SK-N-SH treated with all-trans-retinoic acid at 6 μM for 48 hours (cell line): Measurements from ENCODE around the gene HSD17B14.

ENCODE experiments used
- CSDC2 ChIP-seq: fragments of 250-450 bp; sonication (Bioruptor Pico); IDR thresholded peaks from 2 replicates; pipeline ENCODE4 v1.5.0; 2020; ENCODE audit warnings: mild to moderate bottlenecking, moderate library complexity
- GLIS3 ChIP-seq: fragments of 250-450 bp; sonication (Bioruptor Pico); IDR thresholded peaks from 2 replicates; pipeline ENCODE4 v1.5.0; 2020; ENCODE audit warnings: mild to moderate bottlenecking, moderate library complexity
- ISL1 ChIP-seq: fragments of 250-450 bp; sonication (Bioruptor Pico); IDR thresholded peaks from 2 replicates; pipeline ENCODE4 v2.1.2; 2022; ENCODE audit warnings: mild to moderate bottlenecking, moderate library complexity
- OSR1 ChIP-seq: fragments of 250-450 bp; sonication (Bioruptor Pico); IDR thresholded peaks from 2 replicates; pipeline ENCODE4 v1.8.0; 2022; ENCODE audit warnings: moderate library complexity, mild to moderate bottlenecking, inconsistent platforms
- PPARA ChIP-seq: fragments of 250-450 bp; sonication (Bioruptor Pico); IDR thresholded peaks from 2 replicates; pipeline ENCODE4 v1.5.0; 2020; ENCODE audit warnings: mild to moderate bottlenecking, borderline replicate concordance
- RARB ChIP-seq: fragments of 250-450 bp; sonication (Bioruptor Pico); IDR thresholded peaks from 2 replicates; pipeline ENCODE4 v1.8.0; 2021; ENCODE audit warnings: mild to moderate bottlenecking, moderate library complexity
- ZC3H10 ChIP-seq: fragments of 250-450 bp; sonication (Bioruptor Pico); IDR thresholded peaks from 2 replicates; pipeline ENCODE4 v1.5.1; 2021; ENCODE audit warnings: mild to moderate bottlenecking, moderate library complexity
- ZFP30 ChIP-seq: fragments of 450-650 bp; formaldehyde crosslinking; IDR thresholded peaks from 2 replicates; pipeline ENCODE4 v1.5.0; 2022; ENCODE audit warnings: mild to moderate bottlenecking, moderate library complexity
- ZNF565 ChIP-seq: fragments of 450-650 bp; formaldehyde crosslinking; conservative IDR thresholded peaks from 2 replicates; pipeline ENCODE4 v1.5.0; 2020; ENCODE audit warnings: low read depth, mild to moderate bottlenecking, moderate library complexity
- TF ChIP-seq, protein P1 (sequence below): fragments of 250-450 bp; sonication (Bioruptor Pico); IDR thresholded peaks from 2 replicates; pipeline ENCODE4 v1.8.0; 2020; ENCODE audit warnings: mild to moderate bottlenecking, moderate library complexity, borderline replicate concordance

- TF ChIP-seq ISL1 (CRISPR knock-in tag) = no peak
- no peak for TF ChIP-seq GLIS3 (CRISPR knock-in tag)
- no peak for TF ChIP-seq PPARA (CRISPR knock-in tag)
- no peak for TF ChIP-seq ZFP30 (CRISPR knock-in tag)
- TF ChIP-seq RARB (CRISPR knock-in tag) = no peak
- TF ChIP-seq, protein P1, sequence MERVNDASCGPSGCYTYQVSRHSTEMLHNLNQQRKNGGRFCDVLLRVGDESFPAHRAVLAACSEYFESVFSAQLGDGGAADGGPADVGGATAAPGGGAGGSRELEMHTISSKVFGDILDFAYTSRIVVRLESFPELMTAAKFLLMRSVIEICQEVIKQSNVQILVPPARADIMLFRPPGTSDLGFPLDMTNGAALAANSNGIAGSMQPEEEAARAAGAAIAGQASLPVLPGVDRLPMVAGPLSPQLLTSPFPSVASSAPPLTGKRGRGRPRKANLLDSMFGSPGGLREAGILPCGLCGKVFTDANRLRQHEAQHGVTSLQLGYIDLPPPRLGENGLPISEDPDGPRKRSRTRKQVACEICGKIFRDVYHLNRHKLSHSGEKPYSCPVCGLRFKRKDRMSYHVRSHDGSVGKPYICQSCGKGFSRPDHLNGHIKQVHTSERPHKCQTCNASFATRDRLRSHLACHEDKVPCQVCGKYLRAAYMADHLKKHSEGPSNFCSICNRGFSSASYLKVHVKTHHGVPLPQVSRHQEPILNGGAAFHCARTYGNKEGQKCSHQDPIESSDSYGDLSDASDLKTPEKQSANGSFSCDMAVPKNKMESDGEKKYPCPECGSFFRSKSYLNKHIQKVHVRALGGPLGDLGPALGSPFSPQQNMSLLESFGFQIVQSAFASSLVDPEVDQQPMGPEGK (CRISPR knock-in tag) = no peak
- no peak for TF ChIP-seq ZC3H10 (CRISPR knock-in tag)
- no peak for TF ChIP-seq OSR1
- TF ChIP-seq CSDC2 (CRISPR knock-in tag) = no peak
- TF ChIP-seq ZNF565 (CRISPR knock-in tag) = no peak
These were observed 797 bp upstream of the HSD17B14 start for GRCh38 chr19:48837051-48837524.
